Prostate gland (tissue), 2 donors: ENCODE results near the gene IRX5. TPM values are rescaled to one million over a fixed set of nuclear protein-coding genes. Genes with fewer than 3 reads are reported as not detected.

Source experiments
- DNase-seq: peaks from one replicate; pipeline ENCODE4 v3.0.0-alpha.2; 2019; ENCODE audit warnings: low spot score
- H3K27ac ChIP-seq, 2 donors: fragments of 200-600 bp; sonication (generic); 2 replicates each; pipeline ENCODE4 v1.5.1; 2017 to 2019
- H3K27me3 ChIP-seq: fragments of 200-600 bp; sonication (generic); replicated peaks from 2 replicates; pipeline ENCODE4 v1.5.1; 2019; ENCODE audit not compliant: insufficient read depth
- H3K36me3 ChIP-seq, 2 donors: fragments of 200-600 bp; sonication (generic); 1 replicate in 1 of 2; 2 replicates in 1 of 2; pipeline versions ENCODE4 v1.5.1 to v1.8.1; 2017 to 2019
- H3K4me1 ChIP-seq: fragments of 200-600 bp; sonication (generic); replicated peaks from 2 replicates; pipeline ENCODE4 v1.5.1; 2019
- H3K4me3 ChIP-seq, 2 donors: fragments of 200-600 bp; sonication (generic); 2 replicates each; pipeline ENCODE4 v1.5.1; 2017 to 2019
- H3K9me3 ChIP-seq: fragments of 200-600 bp; sonication (generic); 2 replicates; pipeline ENCODE4 v1.5.1; 2017
- CTCF ChIP-seq, 4 experiments: fragments of 200-600 bp in 2 of 4; fragments of 450-650 bp in 2 of 4; sonication (generic) in 2 of 4; IDR thresholded peaks; 1 replicate in 3 of 4; 2 replicates in 1 of 4; pipeline ENCODE4 v1.5.1; 2016 to 2019; ENCODE audit warnings: antibody characterized with exemption in 4 of 4, mild to moderate bottlenecking in 2 of 4, moderate library complexity in 2 of 4
- POLR2A ChIP-seq: fragments of 450-650 bp; IDR thresholded peaks from one replicate; pipeline ENCODE4 v1.6.1; 2016; ENCODE audit warnings: antibody characterized with exemption, mild to moderate bottlenecking
- POLR2AphosphoS5 ChIP-seq: sonication (generic); formaldehyde crosslinking; IDR thresholded peaks from one replicate; pipeline ENCODE4 v1.6.1; 2017; ENCODE audit warnings: antibody characterized with exemption
- WGBS: methylation state at CpG from one replicate; pipeline ENCODE4 v1.1.5; 2018; 5-methylcytosine and 5-hydroxymethylcytosine counted together
- intact Hi-C: fragments of 100-400 bp; cut with DNase I; formaldehyde crosslinking; loops from one replicate; pipeline ENCODE4 v1.14.2; 2022
- total RNA-seq, 2 donors: library from RNA; depleted of rRNA; stranded (reverse); fragments of >200 nt; gene quantifications; one replicate each; pipeline ENCODE4 v1.1.0, GENCODE V29; 2016

IRX5 gene
- total RNA-seq, 2 donors from 2014 or later, result 12.7 to 38.8 TPM

GRCh38 chr16:54891346-54891745, 39.3 kb upstream of the IRX5 start:
- Histone ChIP-seq H3K27me3 (no peaks in the 10 kb centered on the region), H3K4me3 (no peak overlapping the region), H3K4me1 (no peaks in the 10 kb centered on the region), H3K27ac (no peak overlapping the region), H3K9me3 (no peaks in the 10 kb centered on the region), H3K36me3 (no peaks in the 10 kb centered on the region)
- no peak for TF ChIP-seq CTCF (IDR thresholded peaks at IDR 0.05)
- no peak for TF ChIP-seq POLR2AphosphoS5
- no peak for TF ChIP-seq POLR2A
- 87% methylated on average over 4 of the region's 4 CpGs for WGBS
- no peak for DNase-seq
- intact Hi-C loops, result no loop called here

- TF ChIP-seq CTCF (IDR thresholded peaks at IDR 0.05), result no peak
- no peak overlapping the region for H3K4me3 ChIP-seq
- no peaks in the 10 kb centered on the region for H3K4me1 ChIP-seq
- no peaks in the 10 kb centered on the region for H3K27me3 ChIP-seq
- intact Hi-C loops, result no loop called here
- H3K27ac ChIP-seq, result no peak overlapping the region
- H3K36me3 ChIP-seq, result no peaks in the 10 kb centered on the region
- DNase-seq, result no peak
- no peaks in the 10 kb centered on the region for H3K9me3 ChIP-seq
- 91% methylated on average over 6 of the region's 6 CpGs for WGBS
These were observed 37.7 kb upstream of the IRX5 start for GRCh38 chr16:54892981-54893380.

- DNase-seq, result no peak
- Histone ChIP-seq H3K4me1 (no peaks in the 10 kb centered on the region), H3K27ac (no peak overlapping the region), H3K36me3 (no peaks in the 10 kb centered on the region), H3K4me3 (no peak overlapping the region), H3K27me3 (no peaks in the 10 kb centered on the region), H3K9me3 (no peaks in the 10 kb centered on the region)
- intact Hi-C loops, result no loop called here
- 78% methylated on average over 3 of the region's 3 CpGs for WGBS
- TF ChIP-seq CTCF (IDR thresholded peaks at IDR 0.05), result no peak
- no peak for TF ChIP-seq POLR2A
- TF ChIP-seq POLR2AphosphoS5, result no peak
These were observed 32.7 kb upstream of the IRX5 start for GRCh38 chr16:54897930-54898329.

GRCh38 chr16:54901606-54902005, 29.1 kb upstream of the IRX5 start:
- H3K27me3 ChIP-seq, result no peaks in the 10 kb centered on the region
- H3K4me3 ChIP-seq, result no peak overlapping the region
- H3K4me1 ChIP-seq, result no peaks in the 10 kb centered on the region
- no peaks in the 10 kb centered on the region for H3K9me3 ChIP-seq
- TF ChIP-seq POLR2A (no peak), CTCF (IDR thresholded peaks at IDR 0.05) (no peak), POLR2AphosphoS5 (no peak)
- DNase-seq, result no peak
- intact Hi-C loops, result no loop called here
- no peaks in the 10 kb centered on the region for H3K36me3 ChIP-seq
- no peak overlapping the region for H3K27ac ChIP-seq
- over 99% methylated on average over 7 of the region's 7 CpGs for WGBS

- H3K9me3 ChIP-seq, result no peaks in the 10 kb centered on the region
- TF ChIP-seq CTCF (IDR thresholded peaks at IDR 0.05) (no peak), POLR2A (no peak), POLR2AphosphoS5 (no peak)
- WGBS, result 95% methylated on average over 2 of the region's 2 CpGs
- H3K4me1 ChIP-seq, result no peaks in the 10 kb centered on the region
- no peak for DNase-seq
- H3K4me3 ChIP-seq, result no peak overlapping the region
- H3K36me3 ChIP-seq, result no peaks in the 10 kb centered on the region
- no peaks in the 10 kb centered on the region for H3K27me3 ChIP-seq
- no peak overlapping the region for H3K27ac ChIP-seq
- intact Hi-C loops, result no loop called here
These were observed 27.6 kb upstream of the IRX5 start for GRCh38 chr16:54903047-54903446.
